ENCODE data around the gene CRBN. TPM values are rescaled to one million over a fixed set of nuclear protein-coding genes. Genes with fewer than 3 reads are reported as not detected.

The CRBN gene
- total RNA-seq, 1 donor from 2014 or later: 46.9 TPM

Other genes starting within 250 kb of the CRBN start
- 1.0 TPM for gene IL5RA, start 69.3 kb downstream of the CRBN start, total RNA-seq
- 14.3 TPM for gene TRNT1, start 52.8 kb downstream of the CRBN start, total RNA-seq

Measured in Right ventricle myocardium superior (tissue), 1 donor.